Activated naive CD4-positive, alpha-beta T cell treated with anti-CD3 and anti-CD28 coated beads, Interleukin-2, amount 50 U/mL, for 72 hours (primary cell): Measurements from ENCODE around the gene SMIM26. TPM values are rescaled to one million over a fixed set of nuclear protein-coding genes. Genes with fewer than 3 reads are reported as not detected.

Experiments used
- total RNA-seq, 2 donors: library from RNA; stranded (reverse); gene quantifications; one replicate each; pipeline ENCODE4 v1.2.3, GENCODE V29; 2022

The SMIM26 gene
- total RNA-seq, 2 donors from 2014 or later = 70.3 to 85.5 TPM

Other genes starting within 250 kb of the SMIM26 start
- 1 to 10 TPM; 1.3 to 2.4 TPM for gene DZANK1, start 100.4 kb upstream of the SMIM26 start, total RNA-seq
- gene POLR3F, start 100.0 kb upstream of the SMIM26 start, total RNA-seq = 1 to 10 TPM; 2.9 to 9.0 TPM
- 10 to 100 TPM in 1 of 2 donors, 1 to 10 TPM in 1; 7.7 to 23.8 TPM for gene RBBP9, start 70.2 kb upstream of the SMIM26 start, total RNA-seq
- gene SEC23B, start 59.5 kb upstream of the SMIM26 start, total RNA-seq = 10 to 100 TPM; 92.2 to 97.0 TPM
- 10 to 100 TPM; 25.3 to 54.3 TPM for gene DTD1, start 20.6 kb downstream of the SMIM26 start, total RNA-seq
- under 1 TPM in 1 of 2 donors, not detected in 1; 0.36 TPM for gene SCP2D1, start 246.4 kb downstream of the SMIM26 start, total RNA-seq